Activated T-cell treated with anti-CD3 and anti-CD28 coated beads for 48 hours (primary cell): ENCODE results near the gene DNAL4.

ENCODE experiments used
- DNase-seq: peaks from one replicate; pipeline ENCODE4 v3.0.0-alpha.2; 2020; ENCODE audit warnings: low read depth

The DNAL4 gene

DNA sequence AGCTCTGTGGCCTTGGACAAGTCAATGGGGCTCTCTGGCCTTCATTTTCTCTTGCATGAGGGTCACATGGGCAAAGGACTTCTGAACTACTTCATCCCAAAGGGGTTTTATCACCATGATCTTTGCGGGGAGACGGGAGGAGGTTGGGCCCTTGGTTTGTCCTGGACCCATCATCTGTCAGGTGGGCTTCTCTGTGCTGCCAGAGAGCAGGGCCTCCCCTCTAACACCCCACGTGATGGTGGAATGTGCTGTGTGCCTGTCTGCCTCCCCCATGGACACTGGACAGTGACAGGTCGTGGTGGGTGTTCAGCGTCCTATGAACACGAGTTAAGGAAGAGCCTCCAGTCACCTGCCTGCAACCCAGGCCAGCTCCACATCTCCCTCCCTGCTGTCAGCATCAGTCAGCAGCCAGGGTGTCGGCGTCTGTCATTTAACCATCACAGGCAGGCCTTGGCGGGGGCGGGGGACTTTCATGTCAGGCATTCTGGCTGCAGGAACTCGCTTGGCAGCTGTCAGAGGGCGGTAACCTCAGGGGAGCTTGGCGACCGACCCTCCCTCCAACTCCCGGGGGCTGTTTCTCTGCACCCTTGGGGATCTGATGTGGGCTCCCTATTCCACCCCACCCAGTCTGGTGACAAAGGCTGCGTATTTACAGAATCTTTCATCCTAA, 35.5 kb downstream of the DNAL4 start:
- DNase-seq = peak; percentile 66

DNA sequence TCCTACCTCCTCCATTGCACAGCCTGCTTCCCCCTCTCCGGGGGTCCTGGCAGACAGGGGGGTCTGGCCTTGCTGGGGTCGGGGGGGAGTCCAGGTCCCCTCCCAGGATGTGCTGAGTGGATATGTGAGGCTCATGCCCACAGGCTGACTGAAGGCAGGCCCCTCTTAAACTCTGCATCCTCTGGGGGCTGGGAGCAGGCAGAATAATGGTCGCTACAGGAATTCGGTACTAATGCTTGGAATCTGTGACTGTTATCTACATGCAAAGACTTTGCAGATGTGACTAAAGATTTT, 36.5 kb downstream of the DNAL4 start:
- DNase-seq = no peak

DNA sequence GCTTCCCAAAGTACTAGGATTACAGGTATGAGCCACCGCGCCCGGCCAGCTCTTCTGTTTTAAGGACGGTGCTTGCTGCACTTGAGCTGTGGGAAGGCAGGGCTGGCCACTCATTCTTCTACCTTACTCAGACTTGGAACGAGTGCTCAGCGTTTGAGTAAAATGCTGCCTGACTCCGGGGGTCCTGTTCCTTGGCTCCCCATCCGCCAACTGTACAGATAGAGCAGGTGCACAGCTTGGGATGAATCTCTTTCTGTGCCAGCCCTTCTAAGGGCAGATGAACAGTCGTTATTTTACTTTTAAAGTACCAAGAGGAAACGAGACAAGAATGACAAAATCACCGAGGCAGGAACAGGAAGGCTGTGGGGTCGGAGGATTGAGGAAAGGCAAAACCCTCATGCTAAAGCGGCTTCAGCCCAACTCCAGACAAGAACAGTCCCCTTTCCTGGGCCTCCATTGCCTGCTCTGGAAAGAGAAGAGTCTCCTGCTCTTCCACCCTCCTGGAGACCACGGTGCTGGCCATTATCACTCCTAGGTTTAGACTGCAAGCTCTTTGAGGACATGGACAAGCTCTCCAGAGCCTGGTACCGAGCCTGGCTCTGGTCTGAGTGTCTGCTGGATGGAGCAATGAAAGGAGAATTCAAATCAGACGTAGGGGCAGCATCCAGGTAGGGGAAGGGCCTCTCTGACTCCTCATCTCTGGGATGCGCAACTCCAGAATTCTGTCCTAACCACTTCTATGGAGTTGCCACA, 37.1 kb downstream of the DNAL4 start:
- DNase-seq = peak; percentile 31

DNA sequence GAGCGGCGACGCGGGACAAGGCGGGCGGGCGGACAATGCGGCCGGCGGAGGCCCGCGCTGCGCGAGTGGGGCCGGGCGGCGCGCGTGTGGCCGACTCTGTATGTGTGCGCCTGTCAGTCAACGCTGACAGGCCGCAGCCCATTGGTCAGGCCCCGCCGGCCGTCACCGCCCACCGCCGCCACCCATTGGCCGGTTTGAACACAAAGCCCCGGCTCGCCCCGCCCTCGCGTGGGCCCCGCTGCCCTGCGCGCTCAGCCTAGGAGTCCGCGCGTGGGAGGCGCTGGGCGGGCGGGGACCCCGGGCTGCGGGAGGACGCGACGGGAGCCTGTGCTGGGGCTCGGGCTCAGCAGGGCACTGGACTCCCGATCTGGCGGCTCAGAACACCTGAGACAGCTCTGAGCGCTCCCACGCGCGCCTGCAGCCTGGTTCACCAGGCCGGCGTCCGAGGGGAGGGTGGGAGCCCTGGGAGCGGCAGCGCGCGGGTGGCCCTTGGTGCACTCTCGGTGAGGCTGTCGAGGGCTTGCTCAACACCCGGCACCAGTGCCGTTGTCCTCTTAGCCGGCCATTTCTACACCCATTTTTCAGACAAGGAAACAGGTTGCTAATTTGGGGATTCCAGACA, 37.9 kb downstream of the DNAL4 start, which contains the start of gene SUN2:
TSS of gene SUN2 (minus strand) at position 88 of the 622 bp plus-strand sequence. CDS start 3,370 bp downstream, outside the sequence.
- peak; percentile 91 for DNase-seq

DNA sequence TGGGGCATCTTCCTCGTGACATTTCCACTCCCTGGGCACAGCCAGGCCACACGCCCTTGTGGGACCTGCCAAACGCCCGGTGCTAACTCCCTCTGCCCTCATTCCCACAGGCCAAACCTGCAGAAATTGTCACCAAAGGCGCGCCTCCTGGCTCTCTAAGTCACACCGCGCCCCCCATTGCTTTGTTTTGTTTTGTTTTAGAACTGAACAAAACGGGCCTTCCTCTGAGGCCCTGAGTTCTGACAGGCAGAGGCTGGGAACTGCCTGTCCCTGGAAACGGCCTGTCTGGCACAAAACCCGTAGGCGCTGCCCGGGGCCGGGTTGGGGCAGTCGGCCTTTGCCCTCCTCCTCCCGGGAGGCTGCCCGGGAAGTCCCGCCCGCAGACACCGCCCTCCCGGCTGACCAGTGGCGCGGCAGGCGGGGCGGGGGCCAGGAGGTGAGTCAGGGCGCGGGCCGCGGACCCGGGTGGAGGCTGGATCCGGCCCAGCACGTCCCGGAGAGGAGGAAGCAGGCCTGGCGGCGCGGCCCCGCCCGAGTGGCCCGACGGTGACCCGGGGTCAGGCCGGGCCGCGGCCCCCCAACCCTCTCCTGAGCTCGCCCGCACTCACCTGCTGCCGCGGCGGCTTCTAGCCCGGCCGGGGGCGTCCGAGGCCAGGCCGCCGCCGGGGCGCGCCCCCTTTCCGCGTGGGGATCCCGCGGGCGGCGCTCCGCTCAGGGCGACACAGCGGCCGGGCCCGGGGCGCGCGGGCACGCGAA, 38.6 kb downstream of the DNAL4 start:
- peak; percentile 47 for DNase-seq

DNA sequence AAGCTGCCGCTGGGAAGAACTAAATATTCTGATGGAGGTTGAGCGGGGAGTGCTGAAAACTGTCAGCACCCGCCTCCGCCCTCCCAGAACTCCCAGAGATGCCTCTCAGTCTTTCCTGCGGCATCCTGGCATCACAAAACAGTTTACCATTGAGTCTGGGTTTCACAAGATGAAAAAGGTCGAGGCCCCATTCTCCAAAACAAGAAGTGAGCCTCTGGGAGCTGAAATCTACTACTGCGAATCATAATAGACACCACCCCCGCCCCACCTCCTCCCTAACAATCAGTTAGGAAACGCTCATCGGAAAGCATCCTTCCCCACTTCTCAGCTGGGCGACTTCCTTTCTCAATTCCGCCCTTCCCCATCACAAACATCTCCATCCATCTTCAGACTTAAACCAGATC, 39.2 kb downstream of the DNAL4 start:
- no peak for DNase-seq

DNA sequence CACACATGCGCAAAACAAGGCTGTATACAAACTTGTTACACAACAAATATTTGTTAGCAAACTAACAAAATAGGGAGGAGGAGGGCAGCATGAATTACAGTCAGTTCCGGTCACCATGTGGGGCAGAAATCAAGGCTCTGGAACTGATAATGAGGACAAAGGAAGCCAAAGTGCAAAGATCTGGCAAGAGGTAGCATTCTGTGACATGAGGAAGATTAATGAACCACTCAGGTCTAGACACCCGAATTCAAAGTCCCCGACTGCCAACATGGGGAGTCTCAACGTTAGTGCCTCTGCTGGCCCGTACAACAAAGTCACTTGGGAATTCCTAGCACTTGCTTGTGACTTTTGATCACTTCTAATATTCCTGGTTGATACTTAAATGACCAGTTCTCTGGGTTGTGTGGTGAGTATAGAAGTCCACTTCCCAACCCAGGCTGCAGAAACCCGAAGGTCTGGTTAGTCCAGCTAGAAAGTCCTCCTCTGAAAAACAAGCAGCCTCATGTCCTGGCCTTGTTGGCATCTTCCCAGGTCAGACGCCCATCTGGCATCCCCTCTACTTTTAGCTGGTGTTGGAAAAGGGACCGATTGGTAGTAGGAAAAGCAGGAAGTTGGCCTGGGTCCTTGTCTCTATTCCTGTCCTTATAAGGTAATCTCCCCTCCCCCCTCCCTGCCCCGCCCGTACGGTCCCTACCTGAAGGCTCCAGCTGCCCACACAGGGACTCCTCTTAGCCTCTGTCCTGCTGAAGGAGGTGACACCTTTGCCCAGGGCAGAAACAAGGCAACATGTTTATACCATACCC, 39.8 kb downstream of the DNAL4 start:
- DNase-seq = no peak

DNA sequence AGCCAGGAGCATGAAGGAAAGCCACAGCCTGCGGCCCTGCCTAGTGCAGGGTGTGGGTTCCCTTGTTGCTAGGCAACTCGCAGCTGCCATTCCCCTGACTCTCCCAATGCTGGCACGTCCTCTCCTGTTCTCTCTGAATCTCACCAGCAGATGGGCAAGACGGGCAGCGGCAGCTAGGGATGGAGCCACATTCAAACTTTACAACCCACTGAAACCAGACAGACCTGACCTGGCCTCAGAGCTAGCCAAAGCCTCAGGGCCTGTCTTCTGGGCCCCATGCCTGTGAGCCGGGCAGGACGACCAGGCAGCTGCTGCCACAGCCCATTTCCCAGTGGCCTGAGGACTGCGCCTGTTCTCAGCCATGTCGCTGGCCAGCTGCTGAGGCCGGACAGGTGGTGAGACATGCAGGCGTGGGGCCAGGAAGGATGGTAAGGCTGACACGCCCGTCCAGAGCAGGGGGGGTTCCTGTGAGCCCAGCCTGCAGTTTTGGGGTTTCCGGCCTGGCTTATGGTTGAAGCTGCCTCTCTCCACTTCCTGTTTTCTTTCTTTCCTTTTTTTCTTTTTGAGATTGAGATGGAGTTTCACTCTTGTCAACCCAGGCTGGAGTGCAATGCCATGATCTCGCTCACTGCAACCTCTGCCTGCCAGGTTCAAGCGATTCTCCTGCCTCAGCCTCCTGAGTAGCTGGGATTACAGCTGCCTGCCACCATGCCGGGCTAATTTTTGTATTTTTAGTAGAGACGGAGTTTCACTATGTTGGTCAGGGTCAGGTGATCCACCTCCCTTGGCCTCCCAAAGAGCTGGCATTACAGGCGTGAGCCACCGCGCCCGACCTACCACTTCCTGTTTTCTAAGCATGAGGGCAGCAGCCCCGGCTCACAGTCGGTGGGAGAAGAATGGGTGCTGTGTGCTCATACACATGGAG, 42.3 kb downstream of the DNAL4 start:
- peak; percentile 58 for DNase-seq

DNA sequence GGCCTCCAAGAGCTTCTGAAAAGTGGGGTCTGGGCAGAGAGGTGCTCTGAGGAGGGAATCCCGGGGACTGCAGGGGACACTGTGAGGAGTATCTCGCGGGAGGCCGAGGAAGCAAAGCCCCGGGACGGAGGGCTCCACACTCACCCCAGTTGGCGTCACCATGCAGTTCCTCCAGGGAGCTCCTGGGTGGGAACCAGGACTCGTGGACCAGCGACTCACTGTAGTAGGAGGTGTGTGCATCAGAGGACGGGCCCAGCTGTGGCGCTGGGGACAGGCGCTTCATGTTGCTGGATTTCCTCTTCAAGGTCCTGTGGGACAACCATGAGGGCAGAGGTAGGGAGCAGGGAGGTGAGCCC, 42.9 kb downstream of the DNAL4 start:
- no peak for DNase-seq

DNA sequence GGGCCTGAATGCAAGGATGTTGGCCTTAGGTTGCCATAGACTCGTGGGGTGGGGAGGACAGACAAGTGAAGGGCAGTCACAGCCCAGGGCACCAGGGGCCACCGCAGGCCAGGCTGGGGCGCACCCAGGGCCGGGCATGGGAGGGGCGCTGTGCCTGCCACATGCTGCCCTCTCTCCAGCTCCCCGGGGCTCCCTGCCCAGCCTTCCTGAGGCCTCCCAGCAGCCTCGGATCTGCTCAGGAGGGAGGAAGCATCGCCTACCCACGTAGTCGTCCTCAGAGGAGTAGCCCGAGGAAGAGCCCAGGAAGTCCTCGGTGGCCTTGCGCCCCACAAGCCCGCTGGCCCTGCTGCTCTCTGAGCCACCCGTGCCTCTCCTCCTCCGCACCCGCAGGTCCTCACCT, 43.3 kb downstream of the DNAL4 start:
- no peak for DNase-seq

DNA sequence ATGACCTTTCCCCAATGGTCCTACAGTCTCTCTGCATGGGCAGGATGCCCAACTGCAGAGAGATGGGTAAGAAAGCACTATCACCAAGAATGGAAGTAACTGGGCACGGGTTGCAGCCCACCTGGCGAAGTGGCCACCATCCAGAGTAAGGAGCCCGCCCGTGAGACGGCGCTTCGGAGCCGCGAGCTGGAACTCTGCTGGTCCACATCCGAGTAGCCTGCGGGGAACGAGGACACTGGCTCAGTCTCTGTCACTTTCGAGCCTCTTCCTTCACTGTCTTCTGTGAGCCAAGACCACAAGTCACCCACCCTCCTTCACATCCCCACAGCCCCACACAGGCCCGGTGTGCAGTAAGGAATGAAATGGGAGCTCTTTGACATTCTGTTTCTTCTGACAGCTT, 43.8 kb downstream of the DNAL4 start:
- no peak for DNase-seq

DNA sequence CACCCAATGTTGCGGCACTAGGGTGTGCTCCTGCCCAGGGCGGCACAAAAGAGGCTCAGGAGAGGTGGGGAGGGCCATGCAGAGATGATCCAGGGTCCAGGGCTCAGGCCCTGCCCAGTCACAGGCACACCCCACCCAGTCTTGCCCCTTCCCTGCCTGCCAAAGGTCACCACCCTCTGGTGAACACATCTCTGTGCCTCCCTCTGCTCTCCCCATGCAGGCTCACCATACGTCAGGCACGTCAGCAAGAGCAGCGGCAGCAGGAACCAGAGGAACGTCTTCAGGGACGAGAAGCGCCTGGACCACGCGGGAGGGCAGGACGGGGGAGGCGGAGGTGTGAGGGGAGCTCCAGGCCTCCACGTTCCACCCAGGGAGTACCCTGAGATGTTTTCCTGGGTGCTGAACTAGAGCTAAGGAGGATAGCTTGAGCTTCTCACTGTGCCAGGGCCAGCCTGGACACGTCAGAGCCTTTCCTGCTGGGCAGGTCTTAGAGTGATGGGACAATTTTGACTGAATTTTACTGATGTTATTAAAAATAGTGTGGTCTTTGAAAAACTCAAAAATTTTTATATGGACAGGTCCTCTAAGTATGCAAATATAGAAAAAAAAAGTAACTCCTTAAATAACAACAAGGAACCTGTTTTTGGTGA, 45.3 kb downstream of the DNAL4 start:
- DNase-seq = no peak

DNA sequence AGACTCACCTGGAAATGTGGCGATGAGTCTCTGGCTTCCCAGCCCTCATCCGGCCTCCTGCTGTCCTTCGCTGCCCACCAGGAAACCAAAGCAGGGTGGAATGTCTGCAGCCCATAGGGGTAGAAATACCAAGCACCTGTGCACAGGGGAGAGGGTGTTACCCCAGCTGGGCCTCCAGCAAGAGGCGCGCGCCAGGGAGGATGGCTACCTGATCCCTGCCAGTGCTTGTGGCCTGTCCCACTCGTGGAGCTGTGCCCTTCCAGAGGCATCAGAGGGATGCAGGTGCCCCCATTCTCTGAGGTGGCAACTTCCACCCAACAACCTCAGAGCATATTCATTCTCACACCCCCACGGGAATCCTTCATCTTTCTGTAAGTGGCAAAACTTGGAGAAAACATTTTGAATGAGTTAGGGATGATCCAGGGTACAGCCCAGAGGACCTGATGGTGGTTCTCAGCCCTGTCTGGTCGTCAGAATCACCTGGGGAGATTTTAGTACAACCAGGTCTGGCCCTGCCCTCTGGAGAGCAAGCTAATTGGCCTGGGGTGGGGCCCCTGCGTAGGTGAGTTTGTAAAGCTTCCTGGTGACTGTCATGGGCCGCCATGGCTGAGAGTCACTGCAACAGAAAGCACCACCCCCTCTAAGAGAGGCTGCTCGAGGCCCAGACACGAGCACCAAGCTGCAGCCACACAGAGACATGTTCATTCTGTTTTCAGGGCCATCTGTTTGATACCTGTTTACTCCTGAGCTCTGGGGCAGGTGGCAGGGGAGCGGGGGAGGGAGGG, 48.1 kb downstream of the DNAL4 start:
- no peak for DNase-seq

DNA sequence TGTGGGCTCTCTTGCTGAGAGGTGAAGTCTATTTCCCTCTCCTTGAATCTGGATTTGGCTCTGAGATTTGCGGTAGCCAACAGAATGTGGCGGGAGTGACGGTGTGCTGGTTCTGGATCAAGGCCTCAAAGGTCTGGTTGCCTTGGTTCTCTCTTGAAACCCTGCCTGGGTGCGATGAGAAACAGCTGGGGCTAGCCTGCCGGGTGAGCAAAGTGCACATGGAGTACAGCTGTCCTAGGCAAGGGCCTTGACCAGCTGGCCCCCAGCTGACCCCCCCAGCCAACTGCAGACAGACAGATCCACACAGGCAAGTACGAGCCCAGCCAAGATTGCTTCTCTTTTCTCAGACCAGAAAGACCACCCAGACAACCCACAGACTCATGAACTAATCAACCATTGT, 49.0 kb downstream of the DNAL4 start:
- no peak for DNase-seq

DNA sequence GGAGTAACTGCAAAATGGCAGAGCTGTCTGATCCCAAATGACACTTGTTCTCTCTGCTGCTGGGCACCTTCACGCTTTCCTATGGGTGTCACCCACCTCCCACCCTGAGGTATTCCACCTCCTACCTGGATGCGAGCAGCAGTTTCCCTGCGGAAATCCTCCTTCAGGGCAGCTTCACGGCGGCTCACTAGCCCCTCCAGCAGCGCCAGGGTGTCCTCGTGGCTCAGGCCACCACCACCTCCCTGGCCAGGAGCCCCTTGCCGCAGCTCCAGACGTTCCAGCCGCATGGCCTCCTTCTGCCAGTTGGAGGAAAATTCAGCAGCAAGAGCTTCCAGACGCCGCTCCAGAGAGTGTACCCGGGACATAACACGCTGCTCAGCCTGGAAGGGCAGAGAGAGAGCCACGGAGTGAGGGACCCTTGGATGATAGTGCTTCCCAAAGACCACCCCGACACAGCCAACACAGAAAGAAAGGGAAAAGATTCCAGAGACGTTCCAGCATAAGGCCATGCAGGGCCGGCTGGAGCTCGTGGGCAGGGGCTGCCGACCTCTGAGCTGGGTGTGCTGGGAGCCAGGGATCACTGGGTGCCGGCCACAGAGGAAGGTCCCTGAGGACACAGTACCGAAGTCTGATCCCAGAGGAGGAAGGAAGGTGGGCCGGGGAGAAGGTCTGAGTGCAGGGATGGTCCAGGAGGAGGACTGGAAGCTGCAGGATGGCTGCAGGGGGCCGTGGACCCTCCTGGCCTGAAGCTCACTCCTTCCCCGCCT, 51.6 kb downstream of the DNAL4 start:
- no peak for DNase-seq

DNA sequence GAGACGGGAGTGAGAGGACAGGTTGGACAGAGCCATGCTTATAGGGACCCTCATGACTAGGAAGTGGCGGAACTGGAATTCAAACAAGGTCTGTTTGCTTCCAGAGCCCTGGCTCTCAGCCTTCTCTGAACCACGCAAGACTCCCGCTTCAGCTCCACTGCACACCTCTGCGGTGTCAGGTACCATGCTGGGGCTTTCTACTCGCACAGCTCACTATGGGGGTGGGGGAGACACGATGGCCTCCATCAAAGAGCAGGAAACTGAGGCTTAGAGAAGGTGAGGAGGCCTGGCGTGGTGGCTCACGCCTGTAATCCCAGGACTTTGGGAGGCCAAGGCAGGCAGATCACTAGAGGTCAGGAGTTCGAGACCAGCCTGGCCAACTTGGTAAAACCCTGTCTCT, 52.4 kb downstream of the DNAL4 start:
- DNase-seq = no peak

DNA sequence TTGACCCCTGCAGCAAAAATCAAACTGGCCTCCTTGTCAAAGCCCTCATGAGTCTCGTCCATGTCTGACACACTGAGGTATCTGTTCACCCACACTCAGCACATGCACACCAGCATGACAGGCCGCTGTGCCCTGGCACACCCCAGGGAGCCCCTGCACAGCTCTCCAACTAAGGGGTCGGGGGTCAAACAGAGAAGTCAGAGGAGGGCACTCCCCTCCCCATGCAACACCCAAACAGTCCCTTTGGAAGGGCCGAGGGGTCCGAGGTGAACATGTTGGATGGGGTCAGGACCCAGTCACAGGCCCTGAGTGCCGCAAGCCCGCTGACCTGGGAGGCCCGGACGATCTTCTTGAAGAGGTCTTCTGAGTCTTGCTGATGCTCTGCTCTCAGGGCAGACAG, 52.8 kb downstream of the DNAL4 start:
- no peak for DNase-seq

DNA sequence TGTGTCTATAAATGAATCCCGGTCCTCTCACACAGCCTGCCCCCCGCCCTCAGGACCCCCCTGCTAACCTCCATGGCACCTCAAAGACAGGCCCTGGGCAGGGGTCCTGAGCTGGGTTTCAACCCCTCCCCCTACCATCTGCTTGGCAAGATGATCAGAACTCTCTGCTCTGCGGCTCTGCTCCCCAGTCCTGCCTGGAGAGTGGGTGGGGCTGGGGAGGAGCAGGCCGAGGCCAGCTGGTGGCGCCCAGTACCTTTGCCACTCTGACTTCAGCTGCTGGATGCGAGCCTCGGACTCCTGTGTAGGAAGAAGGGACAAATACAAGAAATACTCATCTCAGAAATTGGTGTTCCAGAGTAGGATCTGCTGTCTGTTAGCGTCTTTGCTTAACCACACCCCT, 53.2 kb downstream of the DNAL4 start:
- DNase-seq = no peak
